DMS 273 (cell line): ENCODE data around the gene RILPL2.
"Not testable (repeated sequence)": the region's sequence is repeated elsewhere in the genome, so short reads cannot be mapped to it uniquely, and the experiment has no call there.

Source experiments
- DNase-seq: peaks from one replicate; lab custom pipeline; 2025; ENCODE audit not compliant: unreplicated experiment; lab: John Stamatoyannopoulos, UW

RILPL2 gene

GRCh38 chr12:123407269-123407668 is 29.2 kb downstream of the RILPL2 start:
- DNase-seq, result not testable (repeated sequence)

- no peak for DNase-seq
These were observed 31.9 kb downstream of the RILPL2 start for GRCh38 chr12:123404581-123404980.

GRCh38 chr12:123401753-123402683 is 34.5 kb downstream of the RILPL2 start:
- no peak for DNase-seq

GRCh38 chr12:123399255-123399617 is 37.2 kb downstream of the RILPL2 start:
- DNase-seq, result no peak

GRCh38 chr12:123398550-123399254 is 37.8 kb downstream of the RILPL2 start:
- peak; percentile 93 for DNase-seq

- no peak for DNase-seq
These were observed 38.3 kb downstream of the RILPL2 start for GRCh38 chr12:123398177-123398549.

- no peak for DNase-seq
These were observed 39.1 kb downstream of the RILPL2 start for GRCh38 chr12:123397400-123397799.

GRCh38 chr12:123396954-123397353 is 39.5 kb downstream of the RILPL2 start:
- peak; percentile 33 for DNase-seq

- DNase-seq, result no peak
These were observed 39.9 kb downstream of the RILPL2 start for GRCh38 chr12:123396543-123396942.

- DNase-seq, result no peak
These were observed 41.2 kb downstream of the RILPL2 start for GRCh38 chr12:123395236-123395635.

GRCh38 chr12:123393747-123394146 is 42.7 kb downstream of the RILPL2 start:
- no peak for DNase-seq

GRCh38 chr12:123391546-123392343 is 44.7 kb downstream of the RILPL2 start:
- DNase-seq, result no peak

GRCh38 chr12:123390498-123391426 is 45.7 kb downstream of the RILPL2 start:
- DNase-seq, result no peak

- peak; percentile 51 for DNase-seq
These were observed 46.7 kb downstream of the RILPL2 start for GRCh38 chr12:123389560-123390351.

GRCh38 chr12:123388951-123389559 is 47.4 kb downstream of the RILPL2 start:
- DNase-seq, result peak; percentile 43

- peak; percentile 84 for DNase-seq
These were observed 48.1 kb downstream of the RILPL2 start for GRCh38 chr12:123388177-123388950.

- DNase-seq, result no peak
These were observed 48.8 kb downstream of the RILPL2 start for GRCh38 chr12:123387508-123388176.

GRCh38 chr12:123385536-123385935 is 50.9 kb downstream of the RILPL2 start:
- DNase-seq, result not testable (repeated sequence)
